ENCODE data around the gene ATP8A2. TPM values are rescaled to one million over a fixed set of nuclear protein-coding genes. Genes with fewer than 3 reads are reported as not detected.
A peak's percentile ranks its signal among the peaks of the same experiment; 100 is the strongest.

The ATP8A2 gene
- total and polyA plus RNA-seq, 2 of the 8 experiments (the other 6 are each of a cell fraction or from before 2014, with no cell fraction given): 2.4 to 8.3 TPM

DNA sequence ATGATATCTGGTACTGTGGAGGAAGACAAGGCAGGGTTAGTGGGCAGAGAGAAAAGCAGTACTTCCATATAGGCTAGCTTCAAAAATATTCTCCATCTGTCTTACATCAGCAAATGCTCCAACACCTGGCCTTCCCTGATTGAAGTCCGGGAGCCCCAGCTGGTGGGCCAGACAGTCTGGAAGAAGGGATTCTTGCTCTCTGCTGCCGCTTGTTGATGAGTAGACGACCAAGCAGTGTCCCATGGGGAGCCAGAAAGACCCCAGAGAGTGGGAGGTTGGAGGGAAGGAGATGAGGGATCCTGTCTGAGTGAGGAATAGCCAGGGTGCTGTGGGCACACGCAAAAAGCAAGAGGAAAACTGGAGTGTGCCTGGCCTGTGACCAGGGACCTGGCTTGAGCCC is 95.1 kb downstream of the ATP8A2 start:
- no peak for FAIRE-seq
- 98% methylated on average over 4 of the region's 4 CpGs; no CpG with 5 or more reads in 1 of the 2 experiments for WGBS, 2 experiments (ENCODE audit: extremely low coverage in 1 of 2, insufficient coverage in 1 of 2, insufficient read length in 1 of 2, insufficient replicate concordance in 2 of 2, low coverage in 1 of 2, low lambda C conversion rate in 2 of 2, missing lambda C conversion rate in 1 of 2)
- POLR2A ChIA-PET (ENCODE audit: partially characterized antibody): no interaction called here

More for the DNA sequence above, 95.1 kb downstream of the ATP8A2 start:
- H2BK12ac ChIP-seq (ENCODE audit: low read depth, low read length): no peak overlapping the region
- no peak overlapping the region for H4K91ac ChIP-seq (replicated peaks; ENCODE audit: insufficient read length, low read length)
- no peak overlapping the region for H4K8ac ChIP-seq (ENCODE audit: extremely low read depth, insufficient read depth, low read length)
- H3K23me2 ChIP-seq (ENCODE audit: low read depth, low read length): peaks cover 8% of the 10 kb centered on the region; the same call in 1 of the 2 replicates
- H3K9ac ChIP-seq (replicated peaks in 1 of 4; ENCODE audit: extremely low read depth in 1 of 4, low read depth in 3 of 4, low read length in 3 of 4): no peak overlapping the region; a peak in 1 of 7 replicates
- H3K36me3 ChIP-seq (ENCODE audit: control insufficient read depth in 2 of 4, insufficient read depth in 4 of 4, low read length in 3 of 4): no peaks in the 10 kb centered on the region
- H3K4me3 ChIP-seq (ENCODE audit: extremely low read depth in 1 of 4, insufficient read depth in 2 of 4, low read depth in 3 of 4, low read length in 4 of 4): no peak overlapping the region
- H3K23ac ChIP-seq (ENCODE audit: insufficient read length): no peak overlapping the region
- H2AFZ ChIP-seq (ENCODE audit: low read length): no peak overlapping the region
- H3K14ac ChIP-seq (ENCODE audit: insufficient read length): no peak overlapping the region
- H2BK15ac ChIP-seq (ENCODE audit: low read length): no peak overlapping the region
- CTCF ChIA-PET (ENCODE audit: partially characterized antibody): interaction anchor here (0.8 kb wide), 2 partner anchors 20 to 29 kb away, joined by 3 read pairs; no protein-coding TSS in a partner anchor
- no peak overlapping the region for H3K18ac ChIP-seq (ENCODE audit: extremely low read depth, low read length)
- no peak overlapping the region for H3K4me2 ChIP-seq (ENCODE audit: insufficient read depth in 1 of 2, low read depth in 2 of 2, low read length in 2 of 2)
- H3K27me3 ChIP-seq (replicated peaks in 1 of 4; ENCODE audit: control insufficient read depth in 3 of 4, extremely low read depth in 1 of 4, insufficient read depth in 3 of 4, low read length in 3 of 4): peaks cover 2 to 17% (median 11%) of the 10 kb centered on the region in 4 experiments; a peak in 6 of 7 replicates
- no peaks in the 10 kb centered on the region; the same call in 1 of the 2 replicates for H3K79me1 ChIP-seq (ENCODE audit: low read depth, low read length)
- no peak overlapping the region for H2BK20ac ChIP-seq (ENCODE audit: low read length)
- H3K4ac ChIP-seq (replicated peaks; ENCODE audit: insufficient read length, low read depth, low read length): no peak overlapping the region
- H2BK120ac ChIP-seq (replicated peaks; ENCODE audit: low read depth, low read length): no peak overlapping the region
- H3K79me2 ChIP-seq (ENCODE audit: control insufficient read depth in 1 of 2, insufficient read depth in 2 of 2, low read length in 2 of 2): no peaks in the 10 kb centered on the region
- no peak overlapping the region for H2AK5ac ChIP-seq (ENCODE audit: low read depth, low read length)
- no peak overlapping the region for H4K5ac ChIP-seq (ENCODE audit: insufficient read length, low read depth, low read length)
- H3K4me1 ChIP-seq (replicated peaks in 1 of 4; ENCODE audit: control insufficient read depth in 3 of 4, insufficient read depth in 4 of 4, low read length in 3 of 4): peaks cover 0 to 5% (median under 1%) of the 10 kb centered on the region in 4 experiments; a peak in 2 of 7 replicates
- H4K20me1 ChIP-seq (replicated peaks in 1 of 2; ENCODE audit: control insufficient read depth in 1 of 2, insufficient read depth in 2 of 2, low read length in 2 of 2): no peaks in the 10 kb centered on the region
- DNase-seq (ENCODE audit: low read depth in 1 of 2, low spot score in 2 of 2): no peak
- no peaks in the 10 kb centered on the region for H3K9me3 ChIP-seq (ENCODE audit: insufficient read depth in 2 of 2, low read depth in 1 of 2, low read length in 1 of 2)
- H2BK5ac ChIP-seq (ENCODE audit: low read depth, low read length): no peak overlapping the region
- no peak overlapping the region for H3K27ac ChIP-seq (ENCODE audit: low read depth, low read length)
- H3K56ac ChIP-seq (replicated peaks; ENCODE audit: insufficient read length, low read depth, low read length): no peak overlapping the region
- TF ChIP-seq CTCF (IDR thresholded peaks at IDR 0.05; ENCODE audit: control extremely low read depth in 1 of 3, insufficient read depth in 1 of 3, low read depth in 1 of 3, low read length in 3 of 3) (no peak), RAD21 (IDR thresholded peaks at IDR 0.05 in 1 of 2, conservative IDR thresholded peaks at IDR 0.05 in 1 of 2; ENCODE audit: low read depth in 2 of 2, low read length in 2 of 2) (peak in 1 of 2 experiments; percentile 16; a peak in 1 of 4 replicates)

Measured in H1 (cell line).